Testis (tissue), 2 donors: ENCODE data around the gene KARS1.

Source experiments
- POLR2A ChIP-seq: fragments of 450-650 bp; IDR thresholded peaks from one replicate; pipeline ENCODE4 v1.6.1; 2017; ENCODE audit warnings: antibody characterized with exemption, mild to moderate bottlenecking, moderate library complexity
- TF ChIP-seq, protein P1 (sequence below), 3 experiments: fragments of 450-650 bp in 2 of 3; fragments of 200-600 bp in 1 of 3; sonication (generic) in 1 of 3; IDR thresholded peaks; one replicate each; pipeline ENCODE4 v1.5.1; 2016 to 2019; ENCODE audit warnings: antibody characterized with exemption in 3 of 3, mild to moderate bottlenecking in 2 of 3, moderate library complexity in 1 of 3

DNA sequence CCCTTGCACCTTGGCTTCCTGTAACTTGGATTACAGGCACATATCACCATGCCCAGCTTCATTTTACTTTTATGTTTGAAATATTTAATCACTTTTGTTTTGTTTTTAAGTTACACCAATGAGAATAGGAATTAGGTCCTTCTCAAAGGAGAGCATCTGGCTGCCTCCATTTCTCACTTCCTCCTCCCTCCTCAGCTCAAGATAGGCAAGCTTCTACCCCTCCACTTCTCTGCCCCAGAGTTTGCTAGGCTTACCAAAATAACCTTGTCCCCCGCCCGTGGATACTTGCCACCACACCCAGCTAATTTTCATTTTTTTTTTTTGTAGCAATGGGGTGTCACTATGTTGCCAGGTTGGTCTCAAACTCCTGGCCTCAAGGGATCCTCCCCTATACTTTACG lies 63.4 kb downstream of the KARS1 start:
- TF ChIP-seq POLR2A: no peak
- TF ChIP-seq, protein P1, sequence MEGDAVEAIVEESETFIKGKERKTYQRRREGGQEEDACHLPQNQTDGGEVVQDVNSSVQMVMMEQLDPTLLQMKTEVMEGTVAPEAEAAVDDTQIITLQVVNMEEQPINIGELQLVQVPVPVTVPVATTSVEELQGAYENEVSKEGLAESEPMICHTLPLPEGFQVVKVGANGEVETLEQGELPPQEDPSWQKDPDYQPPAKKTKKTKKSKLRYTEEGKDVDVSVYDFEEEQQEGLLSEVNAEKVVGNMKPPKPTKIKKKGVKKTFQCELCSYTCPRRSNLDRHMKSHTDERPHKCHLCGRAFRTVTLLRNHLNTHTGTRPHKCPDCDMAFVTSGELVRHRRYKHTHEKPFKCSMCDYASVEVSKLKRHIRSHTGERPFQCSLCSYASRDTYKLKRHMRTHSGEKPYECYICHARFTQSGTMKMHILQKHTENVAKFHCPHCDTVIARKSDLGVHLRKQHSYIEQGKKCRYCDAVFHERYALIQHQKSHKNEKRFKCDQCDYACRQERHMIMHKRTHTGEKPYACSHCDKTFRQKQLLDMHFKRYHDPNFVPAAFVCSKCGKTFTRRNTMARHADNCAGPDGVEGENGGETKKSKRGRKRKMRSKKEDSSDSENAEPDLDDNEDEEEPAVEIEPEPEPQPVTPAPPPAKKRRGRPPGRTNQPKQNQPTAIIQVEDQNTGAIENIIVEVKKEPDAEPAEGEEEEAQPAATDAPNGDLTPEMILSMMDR (IDR thresholded peaks at IDR 0.05): no peak
